Epithelial cell of proximal tubule (primary cell): ENCODE data around the gene CLPTM1L. TPM values are rescaled to one million over a fixed set of nuclear protein-coding genes. Genes with fewer than 3 reads are reported as not detected.

Experiments
- DNase-seq: peaks from one replicate; pipeline ENCODE4 v3.0.0-alpha.2; 2011; ENCODE audit warnings: low read depth
- H3K4me3 ChIP-seq: 2 replicates; pipeline ENCODE4 v1.5.1; 2011; ENCODE audit warnings: low read depth, mild to moderate bottlenecking, low read length
- CTCF ChIP-seq: conservative IDR thresholded peaks from 2 replicates; pipeline ENCODE4 v1.5.1; 2012; ENCODE audit warnings: low read depth, mild to moderate bottlenecking, low read length
- total RNA-seq: library from RNA; depleted of rRNA; stranded (reverse); fragments of >200 nt; gene quantifications from 2 replicates; pipeline ENCODE4 v1.2.3, GENCODE V29; 2015

Gene CLPTM1L
- total RNA-seq, 1 donor from 2014 or later, result 112 TPM

GRCh38 chr5:1359713-1360112, 14.8 kb upstream of the CLPTM1L start:
- no peak for TF ChIP-seq CTCF
- H3K4me3 ChIP-seq, result no peak overlapping the region
- no peak for DNase-seq

DNA sequence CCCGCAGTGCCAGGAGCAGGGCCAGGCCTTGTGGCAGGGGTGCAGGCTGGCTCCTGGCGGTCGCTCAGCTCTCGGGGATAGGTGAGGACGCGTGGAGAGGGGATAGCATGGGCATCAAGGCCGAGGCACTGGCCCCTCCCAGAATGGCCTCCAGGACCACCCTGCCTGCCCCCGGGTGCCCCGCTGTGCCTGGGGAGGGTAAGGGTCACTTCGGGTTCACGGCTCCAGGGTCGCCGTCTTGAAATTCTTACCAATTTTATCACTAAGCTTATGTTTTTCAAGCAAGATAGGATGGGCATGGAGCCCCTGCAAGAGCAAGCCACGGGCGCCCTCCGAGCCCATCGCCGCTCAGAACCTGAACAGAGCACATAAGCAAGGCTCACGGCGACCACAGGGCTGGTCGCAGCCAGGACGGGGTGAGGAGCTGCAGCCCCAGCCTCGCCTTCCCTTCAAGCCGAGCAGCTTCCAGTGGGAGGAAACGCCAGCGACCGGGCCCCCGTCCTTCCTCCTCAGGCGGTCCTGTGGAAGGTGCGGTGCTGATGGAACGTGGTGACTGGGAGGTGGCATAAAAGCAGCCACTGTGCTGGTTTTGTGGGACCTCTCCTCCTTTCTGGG, 14.2 kb upstream of the CLPTM1L start:
- DNase-seq, result no peak
- no peak overlapping the region for H3K4me3 ChIP-seq
- TF ChIP-seq CTCF, result no peak

DNA sequence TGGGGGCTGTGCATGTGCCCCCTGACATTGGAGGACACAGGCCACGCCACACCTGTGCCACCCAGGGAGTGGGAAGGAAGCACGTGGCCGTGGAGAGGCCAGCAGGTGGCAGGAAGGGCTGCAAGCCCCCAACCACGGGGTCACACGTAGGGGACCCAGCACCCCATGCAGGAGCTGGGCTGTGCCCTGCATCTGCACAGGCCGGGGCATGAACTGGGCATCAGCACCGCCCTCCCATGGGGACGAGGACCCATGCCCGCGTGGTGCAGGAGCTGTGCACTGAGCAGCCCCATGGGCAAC, 13.8 kb upstream of the CLPTM1L start:
- no peak for DNase-seq
- H3K4me3 ChIP-seq, result no peak overlapping the region
- TF ChIP-seq CTCF, result no peak

DNA sequence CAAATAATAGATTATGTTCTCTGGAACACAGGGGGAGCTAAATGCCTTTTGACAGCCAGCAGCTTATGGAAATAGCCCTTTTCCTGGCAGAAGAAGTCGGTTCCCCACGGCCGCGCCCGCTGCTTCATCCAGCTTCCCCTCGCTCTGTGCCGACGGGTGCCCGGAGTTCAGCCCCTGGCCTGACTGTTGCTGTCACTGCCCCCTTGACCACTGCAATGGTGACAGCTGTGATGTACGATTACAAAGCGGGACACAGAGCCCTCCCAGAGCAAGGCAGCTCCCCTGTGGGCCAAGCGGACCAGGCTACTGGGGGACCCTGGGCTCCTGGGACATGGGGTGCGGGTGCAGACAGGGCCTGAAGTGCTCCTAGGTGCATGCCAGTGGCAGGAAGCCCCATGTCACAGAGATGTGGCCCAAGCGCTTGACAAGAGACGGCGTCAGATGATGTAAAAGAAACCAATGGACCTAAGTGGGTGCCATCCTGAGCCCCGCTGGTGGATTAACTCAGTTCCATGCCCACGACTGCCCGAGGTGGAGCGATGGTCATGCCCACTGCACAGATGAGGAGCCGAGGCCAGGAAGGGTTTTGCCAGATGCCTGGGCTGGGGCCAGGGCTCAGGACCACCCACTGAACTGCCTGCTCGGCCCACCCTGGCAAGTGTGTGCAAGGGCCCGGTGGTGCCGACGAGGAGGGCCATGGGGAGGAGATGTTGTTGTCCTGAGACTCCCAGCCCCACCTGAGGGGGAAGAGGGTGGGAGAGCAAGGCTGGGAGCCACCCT, 13.2 kb upstream of the CLPTM1L start:
- no peak for TF ChIP-seq CTCF
- no peak overlapping the region for H3K4me3 ChIP-seq
- no peak for DNase-seq

GRCh38 chr5:1356873-1357787, 12.2 kb upstream of the CLPTM1L start:
- H3K4me3 ChIP-seq, result no peak overlapping the region
- no peak for TF ChIP-seq CTCF
- DNase-seq, result no peak

GRCh38 chr5:1354576-1354975, 9.7 kb upstream of the CLPTM1L start:
- no peak for DNase-seq
- TF ChIP-seq CTCF, result no peak
- no peak overlapping the region for H3K4me3 ChIP-seq
